Caco-2 (cell line): ENCODE data around the gene STON2. TPM values are rescaled to one million over a fixed set of nuclear protein-coding genes. Genes with fewer than 3 reads are reported as not detected.

Experiments
- BruUV-seq: library from RNA; stranded (reverse); fragments of 400-500 nt; replicated peaks from 2 replicates; lab custom pipeline; 2021; lab: Mats Ljungman, UMichigan
- CTCF ChIA-PET: fragments of 300-600 bp; sonication (Branson Sonifier 250); formaldehyde crosslinking; loops from one replicate; lab custom pipeline; 2022; ENCODE audit warnings: antibody characterized with exemption; lab: Charles Lee
- POLR2A ChIA-PET: fragments of 300-600 bp; sonication (Branson Sonifier 250); formaldehyde crosslinking; loops from one replicate; lab custom pipeline; 2022; ENCODE audit warnings: antibody characterized with exemption; lab: Charles Lee
- DNase-seq, 2 experiments: peaks; one replicate each; pipeline versions ENCODE4 v3.0.0 to v3.0.0-alpha.2; 2020 to 2022
- H3K27me3 ChIP-seq: replicated peaks from 2 replicates; pipeline ENCODE4 v1.6.0; 2011; ENCODE audit warnings: low read length; ENCODE audit not compliant: control insufficient read depth, insufficient read depth
- H3K36me3 ChIP-seq: 2 replicates; pipeline ENCODE4 v1.5.1; 2011; ENCODE audit warnings: low read length; ENCODE audit not compliant: control insufficient read depth, insufficient read depth
- H3K4me1 ChIP-seq: fragments of 250-450 bp; sonication (Bioruptor Pico); 2 replicates; pipeline ENCODE4 v1.5.1; 2020; ENCODE audit warnings: mild to moderate bottlenecking
- H3K4me3 ChIP-seq: 2 replicates; pipeline ENCODE4 v1.5.1; 2011; ENCODE audit warnings: low read depth, mild to moderate bottlenecking, control low read depth, low read length
- H3K9me3 ChIP-seq: fragments of 250-450 bp; sonication (Bioruptor Pico); 2 replicates; pipeline ENCODE4 v1.5.1; 2020; ENCODE audit warnings: mild to moderate bottlenecking, moderate library complexity
- H3K27ac Mint-ChIP-seq: one replicate; pipeline ENCODE4 v1.8.0; 2022; ENCODE audit warnings: mixed read lengths; ENCODE audit not compliant: unreplicated experiment
- H3K27me3 Mint-ChIP-seq: one replicate; pipeline ENCODE4 v1.8.0; 2022; ENCODE audit warnings: mixed read lengths; ENCODE audit not compliant: insufficient read depth, unreplicated experiment
- H3K36me3 Mint-ChIP-seq: one replicate; pipeline ENCODE4 v1.8.0; 2022; ENCODE audit warnings: mild to moderate bottlenecking, mixed read lengths; ENCODE audit not compliant: insufficient read depth, unreplicated experiment
- H3K4me1 Mint-ChIP-seq: one replicate; pipeline ENCODE4 v1.8.0; 2022; ENCODE audit warnings: low read depth, mixed read lengths; ENCODE audit not compliant: unreplicated experiment
- H3K4me3 Mint-ChIP-seq: one replicate; pipeline ENCODE4 v1.8.0; 2022; ENCODE audit warnings: mild to moderate bottlenecking, moderate library complexity, mixed read lengths; ENCODE audit not compliant: unreplicated experiment
- H3K9me3 Mint-ChIP-seq: one replicate; pipeline ENCODE4 v1.8.0; 2022; ENCODE audit warnings: mixed read lengths; ENCODE audit not compliant: unreplicated experiment
- intact Hi-C: fragments of 100-400 bp; cut with micrococcal nuclease; formaldehyde crosslinking; loops from one replicate; pipeline ENCODE4 v1.10.0; 2022; ENCODE audit not compliant: unreplicated experiment
- total RNA-seq: library from RNA; stranded (reverse); gene quantifications from 2 replicates; pipeline ENCODE4 v1.2.3, GENCODE V29; 2022
- TF ChIP-seq, protein P1 (sequence below), 2 experiments: fragments of 200-600 bp in 1 of 2; IDR thresholded peaks; 1 replicate in 1 of 2; 2 replicates in 1 of 2; pipeline versions ENCODE4 v1.5.1 to v1.8.0; 2011 to 2022; ENCODE audit warnings: antibody characterized with exemption in 1 of 2, control low read depth in 1 of 2, inconsistent platforms in 1 of 2, low read depth in 1 of 2, low read length in 1 of 2, mild to moderate bottlenecking in 1 of 2, moderate library complexity in 1 of 2; ENCODE audit not compliant: insufficient read depth in 1 of 2, severe bottlenecking in 1 of 2, unreplicated experiment in 1 of 2

STON2 gene
- total RNA-seq, 1 experiment from 2014 or later, result 43.5 TPM

DNA sequence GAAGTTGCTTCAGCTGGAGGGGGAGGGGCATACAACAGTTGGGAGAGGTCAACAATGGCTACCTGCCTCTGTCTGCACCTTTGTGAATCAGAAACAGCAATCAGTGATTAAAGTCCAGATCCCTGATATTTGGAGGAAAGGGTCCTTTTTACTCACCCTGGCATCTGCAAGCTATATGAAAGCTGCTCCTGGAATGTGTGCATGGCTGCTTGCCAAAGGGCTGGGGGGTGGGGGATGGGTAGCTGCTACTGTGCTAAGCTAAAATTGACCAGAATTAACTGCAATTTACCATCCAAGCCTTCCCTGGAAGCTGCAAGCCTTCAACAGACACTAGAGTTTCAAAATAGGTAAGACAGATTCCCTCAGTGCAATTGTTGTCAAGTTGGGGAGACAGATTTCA is 165.8 kb downstream of the STON2 start:
- Histone ChIP-seq H3K36me3 (no peaks in the 10 kb centered on the region), H3K27me3 (no peaks in the 10 kb centered on the region), H3K9me3 (no peaks in the 10 kb centered on the region), H3K4me1 (no peaks in the 10 kb centered on the region), H3K4me3 (no peak overlapping the region)
- BruUV-seq, result no TSS peak
- H3K27ac Mint-ChIP-seq, result no peak overlapping the region
- intact Hi-C loops, result no loop called here
- H3K27me3 Mint-ChIP-seq, result no peaks in the 10 kb centered on the region
- no peak overlapping the region for H3K4me3 Mint-ChIP-seq
- TF ChIP-seq, protein P1, sequence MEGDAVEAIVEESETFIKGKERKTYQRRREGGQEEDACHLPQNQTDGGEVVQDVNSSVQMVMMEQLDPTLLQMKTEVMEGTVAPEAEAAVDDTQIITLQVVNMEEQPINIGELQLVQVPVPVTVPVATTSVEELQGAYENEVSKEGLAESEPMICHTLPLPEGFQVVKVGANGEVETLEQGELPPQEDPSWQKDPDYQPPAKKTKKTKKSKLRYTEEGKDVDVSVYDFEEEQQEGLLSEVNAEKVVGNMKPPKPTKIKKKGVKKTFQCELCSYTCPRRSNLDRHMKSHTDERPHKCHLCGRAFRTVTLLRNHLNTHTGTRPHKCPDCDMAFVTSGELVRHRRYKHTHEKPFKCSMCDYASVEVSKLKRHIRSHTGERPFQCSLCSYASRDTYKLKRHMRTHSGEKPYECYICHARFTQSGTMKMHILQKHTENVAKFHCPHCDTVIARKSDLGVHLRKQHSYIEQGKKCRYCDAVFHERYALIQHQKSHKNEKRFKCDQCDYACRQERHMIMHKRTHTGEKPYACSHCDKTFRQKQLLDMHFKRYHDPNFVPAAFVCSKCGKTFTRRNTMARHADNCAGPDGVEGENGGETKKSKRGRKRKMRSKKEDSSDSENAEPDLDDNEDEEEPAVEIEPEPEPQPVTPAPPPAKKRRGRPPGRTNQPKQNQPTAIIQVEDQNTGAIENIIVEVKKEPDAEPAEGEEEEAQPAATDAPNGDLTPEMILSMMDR (IDR thresholded peaks at IDR 0.05; ENCODE audit: insufficient read depth in 1 of 2, low read depth in 1 of 2, low read length in 1 of 2, severe bottlenecking in 1 of 2, unreplicated experiment in 1 of 2), result no peak
- no peaks in the 10 kb centered on the region for H3K36me3 Mint-ChIP-seq
- DNase-seq, result no peak
- ChIA-PET POLR2A (no interaction called here), CTCF (no interaction called here)
- H3K4me1 Mint-ChIP-seq, result no peaks in the 10 kb centered on the region
- peaks cover 9% of the 10 kb centered on the region for H3K9me3 Mint-ChIP-seq

DNA sequence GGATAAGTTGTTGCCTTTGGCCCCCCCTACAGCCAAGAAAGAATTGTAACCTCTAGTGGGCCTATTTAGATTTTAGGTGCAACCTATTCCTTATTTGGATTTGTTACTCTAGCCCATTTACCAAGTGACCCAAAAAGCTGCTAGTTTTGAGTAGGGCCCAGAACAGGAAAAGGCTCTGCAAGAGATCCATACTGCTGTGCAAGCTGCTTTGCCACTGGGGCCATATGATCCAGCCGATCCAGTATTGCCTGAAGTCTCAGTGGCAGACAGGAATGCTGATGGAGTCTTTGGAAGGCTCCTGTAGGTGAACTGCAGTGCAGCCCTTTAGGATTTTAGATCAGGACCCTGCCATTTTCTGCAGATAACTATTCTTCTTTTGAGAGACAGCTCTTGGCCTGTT is 166.5 kb downstream of the STON2 start:
- ChIA-PET POLR2A (no interaction called here), CTCF (no interaction called here)
- Mint-ChIP-seq H3K27me3 (no peaks in the 10 kb centered on the region), H3K4me3 (no peak overlapping the region), H3K4me1 (no peaks in the 10 kb centered on the region), H3K9me3 (peaks cover 9% of the 10 kb centered on the region), H3K27ac (no peak overlapping the region), H3K36me3 (no peaks in the 10 kb centered on the region)
- no peak for DNase-seq
- Histone ChIP-seq H3K36me3 (no peaks in the 10 kb centered on the region), H3K27me3 (no peaks in the 10 kb centered on the region), H3K9me3 (no peaks in the 10 kb centered on the region), H3K4me1 (no peaks in the 10 kb centered on the region), H3K4me3 (no peak overlapping the region)
- no TSS peak for BruUV-seq
- TF ChIP-seq, protein P1 (IDR thresholded peaks at IDR 0.05; ENCODE audit: insufficient read depth in 1 of 2, low read depth in 1 of 2, low read length in 1 of 2, severe bottlenecking in 1 of 2, unreplicated experiment in 1 of 2), result no peak
- intact Hi-C loops, result no loop called here

DNA sequence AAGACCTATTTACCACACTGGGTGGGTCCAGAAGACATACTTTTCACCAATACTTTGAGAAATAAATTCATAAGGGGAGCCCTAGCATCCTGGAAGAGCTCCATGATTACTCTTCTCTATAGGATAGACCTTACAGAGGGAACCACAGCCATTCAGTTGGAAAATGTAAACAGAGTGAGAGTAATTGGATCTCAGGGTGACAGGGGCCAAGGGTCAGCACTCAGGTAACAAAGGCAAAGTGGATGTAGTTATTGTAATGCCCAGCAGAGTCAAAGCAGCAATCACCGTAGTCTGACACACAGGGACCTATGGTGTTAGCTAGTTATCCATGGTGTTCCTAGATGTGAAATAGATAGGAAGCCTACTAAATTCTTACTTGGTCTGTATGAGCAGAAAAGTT is 168.6 kb downstream of the STON2 start:
- no peaks in the 10 kb centered on the region for H3K36me3 Mint-ChIP-seq
- CTCF ChIA-PET, result interaction anchor here (0.5 kb wide), 1 partner anchor 15 kb away, joined by 3 read pairs; no protein-coding TSS in a partner anchor
- intact Hi-C loops, result no loop called here
- H3K36me3 ChIP-seq, result no peaks in the 10 kb centered on the region
- no peaks in the 10 kb centered on the region for H3K27me3 ChIP-seq
- no peak overlapping the region for H3K4me3 Mint-ChIP-seq
- POLR2A ChIA-PET, result no interaction called here
- H3K9me3 Mint-ChIP-seq, result peaks cover 9% of the 10 kb centered on the region
- no TSS peak for BruUV-seq
- peak in 1 of 2 experiments; percentile 9 for DNase-seq
- no peak overlapping the region for H3K4me3 ChIP-seq
- no peaks in the 10 kb centered on the region for H3K4me1 ChIP-seq
- TF ChIP-seq, protein P1 (IDR thresholded peaks at IDR 0.05; ENCODE audit: insufficient read depth in 1 of 2, low read depth in 1 of 2, low read length in 1 of 2, severe bottlenecking in 1 of 2, unreplicated experiment in 1 of 2), result no peak
- H3K4me1 Mint-ChIP-seq, result no peaks in the 10 kb centered on the region
- no peak overlapping the region for H3K27ac Mint-ChIP-seq
- no peaks in the 10 kb centered on the region for H3K9me3 ChIP-seq
- H3K27me3 Mint-ChIP-seq, result no peaks in the 10 kb centered on the region
